SK-N-SH (cell line): ENCODE data around the gene CKS2. TPM values are rescaled to one million over a fixed set of nuclear protein-coding genes. Genes with fewer than 3 reads are reported as not detected.

Experiments used
- CTCF ChIA-PET: fragments of 300-600, 350-600 bp; formaldehyde crosslinking; extraction: SDS; loops from one replicate; lab custom pipeline; 2021; lab: Yijun Ruan, JAX
- POLR2A ChIA-PET: fragments of 350-600 bp; sonication (Branson Sonifier 250); formaldehyde crosslinking; extraction: SDS; loops from one replicate; lab custom pipeline; 2020; ENCODE audit warnings: antibody characterized with exemption, inconsistent platforms; lab: Yijun Ruan, JAX
- DNase-seq: peaks from one replicate; pipeline ENCODE4 v3.0.0; 2012
- H2AFZ ChIP-seq: fragments of 200-600 bp; sonication (generic); 2 replicates; pipeline ENCODE4 v1.8.1; 2016; ENCODE audit warnings: antibody characterized with exemption, mild to moderate bottlenecking, low read depth
- H3F3A ChIP-seq: fragments of 200-600 bp; sonication (generic); replicated peaks from 2 replicates; pipeline ENCODE3; 2016; ENCODE audit warnings: antibody characterized with exemption, mild to moderate bottlenecking; ENCODE audit not compliant: insufficient read depth
- H3K27ac ChIP-seq, 2 experiments: fragments of 200-500 bp in 1 of 2; fragments of 200-600 bp in 1 of 2; sonication (Bioruptor generic) in 1 of 2; sonication (generic), shearing (Covaris generic) in 1 of 2; 2 replicates each; pipeline versions ENCODE4 v1.5.1 to v1.6.1; 2014 to 2016; ENCODE audit warnings: low read depth in 2 of 2, inconsistent platforms in 1 of 2, low read length in 1 of 2, mild to moderate bottlenecking in 1 of 2, mixed read lengths in 1 of 2
- H3K27me3 ChIP-seq: fragments of 200-600 bp; sonication (generic), shearing (Covaris generic); 2 replicates; pipeline ENCODE4 v1.6.1; 2016; ENCODE audit warnings: mixed run types; ENCODE audit not compliant: insufficient read depth
- H3K36me3 ChIP-seq, 2 experiments: fragments of 200-500 bp in 1 of 2; fragments of 200-600 bp in 1 of 2; sonication (Bioruptor generic) in 1 of 2; sonication (generic) in 1 of 2; replicated peaks in 1 of 2; 2 replicates each; pipeline versions ENCODE3 to v1.5.1; 2014 to 2016; ENCODE audit warnings: low read length in 1 of 2, mild to moderate bottlenecking in 1 of 2; ENCODE audit not compliant: insufficient read depth in 2 of 2, control insufficient read depth in 1 of 2
- H3K4me1 ChIP-seq, 2 experiments: fragments of 200-500 bp in 1 of 2; fragments of 200-600 bp in 1 of 2; sonication (Bioruptor generic) in 1 of 2; sonication (generic), shearing (Covaris generic) in 1 of 2; 2 replicates each; pipeline versions ENCODE4 v1.5.1 to v1.6.1; 2014 to 2016; ENCODE audit warnings: low read depth in 1 of 2, low read length in 1 of 2, mixed run types in 1 of 2; ENCODE audit not compliant: insufficient read depth in 2 of 2, control insufficient read depth in 1 of 2
- H3K4me2 ChIP-seq: fragments of 200-600 bp; sonication (generic), shearing (Covaris generic); 2 replicates; pipeline ENCODE4 v1.6.1; 2017; ENCODE audit warnings: mixed run types
- H3K4me3 ChIP-seq, 2 experiments: fragments of 200-500 bp in 1 of 2; fragments of 200-600 bp in 1 of 2; sonication (Bioruptor generic) in 1 of 2; sonication (generic), shearing (Covaris generic) in 1 of 2; 2 replicates each; pipeline versions ENCODE4 v1.5.1 to v1.8.1; 2014 to 2016; ENCODE audit warnings: low read depth in 2 of 2, inconsistent platforms in 1 of 2, low read length in 1 of 2, mild to moderate bottlenecking in 1 of 2, mixed read lengths in 1 of 2, moderate library complexity in 1 of 2
- H3K79me2 ChIP-seq: fragments of 200-600 bp; sonication (generic); 2 replicates; pipeline ENCODE4 v1.8.1; 2017; ENCODE audit warnings: mild to moderate bottlenecking; ENCODE audit not compliant: insufficient read depth
- H3K9ac ChIP-seq: fragments of 200-600 bp; sonication (generic); 2 replicates; pipeline ENCODE4 v1.6.1; 2017; ENCODE audit warnings: mixed run types
- H3K9me2 ChIP-seq: fragments of 200-600 bp; sonication (generic); 2 replicates; pipeline ENCODE4 v1.6.1; 2017; ENCODE audit warnings: mixed run types
- H3K9me3 ChIP-seq: fragments of 200-600 bp; sonication (generic); 2 replicates; pipeline ENCODE4 v1.6.1; 2017; ENCODE audit warnings: mixed run types, mild to moderate bottlenecking, moderate library complexity
- H4K20me1 ChIP-seq: fragments of 200-600 bp; sonication (generic); 2 replicates; pipeline ENCODE4 v1.6.1; 2017; ENCODE audit warnings: mild to moderate bottlenecking, mixed run types; ENCODE audit not compliant: insufficient read depth
- EP300 ChIP-seq, 2 experiments: IDR thresholded peaks; 2 replicates each; pipeline versions ENCODE4 v1.4.0 to v1.6.1; 2012; ENCODE audit warnings: borderline replicate concordance in 1 of 2, low read depth in 1 of 2, low read length in 1 of 2
- EZH2phosphoT487 ChIP-seq: fragments of 200-600 bp; sonication (generic); IDR thresholded peaks from 2 replicates; pipeline ENCODE4 v1.6.1; 2017; ENCODE audit warnings: low read depth, mixed run types, mild to moderate bottlenecking, antibody characterized with exemption, moderate library complexity, borderline replicate concordance
- FOXM1 ChIP-seq: IDR thresholded peaks from 2 replicates; pipeline ENCODE4 v1.4.0; 2012; ENCODE audit warnings: low read depth, mild to moderate bottlenecking
- GATA2 ChIP-seq: sonication (generic); formaldehyde crosslinking; IDR thresholded peaks from 2 replicates; pipeline ENCODE4 v1.5.0; 2020; ENCODE audit warnings: mild to moderate bottlenecking, missing genetic modification reagents
- JUND ChIP-seq: IDR thresholded peaks from 2 replicates; pipeline ENCODE4 v1.4.0; 2012
- MAX ChIP-seq: IDR thresholded peaks from 2 replicates; pipeline ENCODE4 v1.4.0; 2012; ENCODE audit warnings: low read depth
- MEF2A ChIP-seq: IDR thresholded peaks from 2 replicates; pipeline ENCODE4 v1.4.0; 2012; ENCODE audit warnings: low read depth, borderline replicate concordance
- MXI1 ChIP-seq: IDR thresholded peaks from 2 replicates; pipeline ENCODE4 v1.6.1; 2012; ENCODE audit warnings: mild to moderate bottlenecking, low read depth, low read length, improper control_type of control experiment
- NRF1 ChIP-seq: IDR thresholded peaks from 2 replicates; pipeline ENCODE4 v1.6.1; 2012; ENCODE audit warnings: low read depth, mild to moderate bottlenecking, low read length
- PBX3 ChIP-seq: IDR thresholded peaks from 2 replicates; pipeline ENCODE4; 2012
- RCOR1 ChIP-seq: fragments of 150-350 bp; IDR thresholded peaks from 2 replicates; pipeline ENCODE4 v1.6.1; 2017; ENCODE audit warnings: antibody characterized with exemption, low read length
- RFX5 ChIP-seq: IDR thresholded peaks from 2 replicates; pipeline ENCODE4 v1.6.1; 2012; ENCODE audit warnings: mild to moderate bottlenecking, improper control_type of control experiment, low read length
- TEAD4 ChIP-seq: IDR thresholded peaks from 2 replicates; pipeline ENCODE4 v1.4.0; 2012; ENCODE audit warnings: mild to moderate bottlenecking, borderline replicate concordance; ENCODE audit not compliant: insufficient read depth
- USF1 ChIP-seq: IDR thresholded peaks from 2 replicates; pipeline ENCODE4 v1.4.0; 2012; ENCODE audit warnings: low read depth, borderline replicate concordance
- USF2 ChIP-seq: fragments of 150-350 bp; IDR thresholded peaks from 2 replicates; pipeline ENCODE4 v1.6.1; 2017; ENCODE audit warnings: antibody characterized with exemption, low read length, low read depth, borderline replicate concordance
- WGBS: methylation state at CpG from one replicate; pipeline ENCODE4 v1.1.6; 2017; ENCODE audit warnings: low lambda C conversion rate; 5-methylcytosine and 5-hydroxymethylcytosine counted together
- polyA plus RNA-seq, 3 experiments: library from polyadenylated mRNA; depleted of rRNA; stranded (reverse); fragments of >200 nt; gene quantifications; 2 replicates each; pipeline ENCODE4 v1.2.3, GENCODE V29; 2012

The CKS2 gene
- polyA plus RNA-seq, 1 of the 3 experiments (the other 2 are of a cell fraction), result 362 TPM

GRCh38 chr9:89329917-89330316 lies 18.9 kb downstream of the CKS2 start:
- CTCF ChIA-PET, result interaction anchor here (0.8 to 1.1 kb wide), 2 partner anchors 219 kb away, joined by 3 read pairs; no protein-coding TSS in a partner anchor
- POLR2A ChIA-PET, result no interaction called here

GRCh38 chr9:89330513-89330912 lies 19.5 kb downstream of the CKS2 start:
- no peaks in the 10 kb centered on the region for H3F3A ChIP-seq
- TF ChIP-seq RCOR1 (peak; percentile 49; the same call in 1 of the 2 replicates), TEAD4 (no peak), GATA2 (peak; percentile 91), MXI1 (peak; percentile 87; the same call in 1 of the 2 replicates), EP300 (IDR thresholded peaks at IDR 0.05; ENCODE audit: borderline replicate concordance in 1 of 2, low read depth in 1 of 2, low read length in 1 of 2) (peak in 1 of 2 experiments; percentile 68; a peak in 2 of 4 replicates)
- H3K4me2 ChIP-seq, result no peak overlapping the region
- peaks cover 8% of the 10 kb centered on the region; the same call in 1 of the 2 replicates for H3K79me2 ChIP-seq
- no peaks in the 10 kb centered on the region for H3K9me2 ChIP-seq
- WGBS, result 55% methylated on average over 2 of the region's 7 CpGs
- no peak overlapping the region for H3K9ac ChIP-seq
- ChIA-PET CTCF (interaction anchor here (0.8 to 1.5 kb wide), 3 partner anchors 12 to 219 kb away, joined by 3 to 4 read pairs (median 3); partner anchors contain the start of gene SECISBP2), POLR2A (interaction anchor here (1.2 kb wide), 1 partner anchor 20 kb away, joined by 3 read pairs; no protein-coding TSS in a partner anchor)
- H3K9me3 ChIP-seq, result no peaks in the 10 kb centered on the region
- H3K36me3 ChIP-seq, result peaks cover 69 to 83% of the 10 kb centered on the region in 2 experiments
- H3K27me3 ChIP-seq, result no peaks in the 10 kb centered on the region
- H2AFZ ChIP-seq, result no peak overlapping the region
- peak; percentile 67 for DNase-seq
- no peaks in the 10 kb centered on the region for H4K20me1 ChIP-seq
- H3K27ac ChIP-seq, result peak overlapping the region in 1 of 2 experiments; percentile 88; a peak in 2 of 4 replicates
- H3K4me3 ChIP-seq, result no peak overlapping the region
- H3K4me1 ChIP-seq, result peaks cover 0 to 9% of the 10 kb centered on the region in 2 experiments; a peak in 2 of 4 replicates

More at GRCh38 chr9:89329917-89330316, 18.9 kb downstream of the CKS2 start:
- no peak overlapping the region for H3K4me2 ChIP-seq
- no peak for DNase-seq
- no peaks in the 10 kb centered on the region for H3K9me2 ChIP-seq
- H2AFZ ChIP-seq, result no peak overlapping the region
- H3K27ac ChIP-seq, result peak overlapping the region in 1 of 2 experiments; percentile 88; a peak in 2 of 4 replicates
- no peaks in the 10 kb centered on the region for H3F3A ChIP-seq
- no peaks in the 10 kb centered on the region for H3K9me3 ChIP-seq
- peaks cover 10% of the 10 kb centered on the region; the same call in 1 of the 2 replicates for H3K79me2 ChIP-seq
- H3K27me3 ChIP-seq, result no peaks in the 10 kb centered on the region
- peaks cover 0 to 9% of the 10 kb centered on the region in 2 experiments; a peak in 2 of 4 replicates for H3K4me1 ChIP-seq
- H3K4me3 ChIP-seq, result no peak overlapping the region
- H4K20me1 ChIP-seq, result no peaks in the 10 kb centered on the region
- no peak for TF ChIP-seq GATA2
- TF ChIP-seq RFX5, result no peak
- no peak for TF ChIP-seq TEAD4
- TF ChIP-seq MAX, result no peak
- no peak for TF ChIP-seq RCOR1
- TF ChIP-seq JUND, result no peak
- TF ChIP-seq USF1, result no peak
- TF ChIP-seq EZH2phosphoT487, result no peak
- TF ChIP-seq NRF1, result no peak
- no peak for TF ChIP-seq MEF2A
- TF ChIP-seq PBX3, result no peak
- TF ChIP-seq USF2, result no peak
- TF ChIP-seq EP300 (IDR thresholded peaks at IDR 0.05; ENCODE audit: borderline replicate concordance in 1 of 2, low read depth in 1 of 2, low read length in 1 of 2), result no peak
- TF ChIP-seq FOXM1, result no peak
- H3K36me3 ChIP-seq, result peaks cover 69 to 79% of the 10 kb centered on the region in 2 experiments
- no peak overlapping the region for H3K9ac ChIP-seq
